Measurements from ENCODE around the gene SLC6A17. TPM values are rescaled to one million over a fixed set of nuclear protein-coding genes. Genes with fewer than 3 reads are reported as not detected.

The SLC6A17 gene
- total and polyA plus RNA-seq, 2 experiments from 2014 or later, result 0.03 to 0.17 TPM

GRCh38 chr1:110135666-110136065 is 14.6 kb upstream of the SLC6A17 start (continued):
- no peak for TF ChIP-seq ETS1 (IDR thresholded peaks at IDR 0.05)
- no peak for TF ChIP-seq NANOG (IDR thresholded peaks at IDR 0.05; ENCODE audit: borderline replicate concordance)

- peaks cover 6% of the 10 kb centered on the region for H3K27me3 Mint-ChIP-seq (ENCODE audit: insufficient read depth, low read depth, poor library complexity)
- no peak overlapping the region for H3K27ac Mint-ChIP-seq
- H3K4me3 Mint-ChIP-seq, result peak overlapping the region; percentile 47
- Histone ChIP-seq H3K4me2 (peak overlapping the region; percentile 46), H3K27me3 (ENCODE audit: insufficient read depth) (no peaks in the 10 kb centered on the region), H3F3A (replicated peaks; ENCODE audit: low read depth) (no peaks in the 10 kb centered on the region), H3K9me2 (ENCODE audit: insufficient read depth) (no peaks in the 10 kb centered on the region), H3K27ac (ENCODE audit: low read depth) (no peak overlapping the region), H3K4me1 (ENCODE audit: insufficient read depth) (peaks cover 15% of the 10 kb centered on the region), H2AFZ (peak overlapping the region; percentile 63), H3K36me3 (ENCODE audit: insufficient read depth) (no peaks in the 10 kb centered on the region), H3K79me2 (replicated peaks; ENCODE audit: insufficient read depth) (no peaks in the 10 kb centered on the region), H4K20me1 (replicated peaks; ENCODE audit: insufficient read depth) (no peaks in the 10 kb centered on the region), H3K4me3 (peak overlapping the region; percentile 5; the same call in 1 of the 2 replicates)
- no peaks in the 10 kb centered on the region for H3K9me3 Mint-ChIP-seq
- peak; percentile 90 for DNase-seq (ENCODE audit: low spot score)
- H3K36me3 Mint-ChIP-seq (ENCODE audit: low read depth), result no peaks in the 10 kb centered on the region
- TF ChIP-seq STAT1 (IDR thresholded peaks at IDR 0.05; ENCODE audit: unreplicated experiment) (no peak), CREB1 (CRISPR knock-in tag; IDR thresholded peaks at IDR 0.05; ENCODE audit: low read depth) (0 out of 2 replicates have a peak, but pooled peaks have one; percentile 31)
- H3K4me1 Mint-ChIP-seq, result peaks cover 26% of the 10 kb centered on the region
- ATAC-seq, result peak; percentile 93
Observed at GRCh38 chr1:110136911-110137310, 13.4 kb upstream of the SLC6A17 start.

- H2AFZ ChIP-seq, result no peak overlapping the region
- peaks cover 11% of the 10 kb centered on the region for H3K27me3 ChIP-seq (ENCODE audit: insufficient read depth)
- no peaks in the 10 kb centered on the region for H3K36me3 Mint-ChIP-seq (ENCODE audit: low read depth)
Observed at GRCh38 chr1:110138956-110139355, 11.3 kb upstream of the SLC6A17 start.

GRCh38 chr1:110144366-110144765 is 5.9 kb upstream of the SLC6A17 start:
- H3K27ac Mint-ChIP-seq, result no peak overlapping the region
- no peak for DNase-seq (ENCODE audit: low spot score)
- no peaks in the 10 kb centered on the region for H3K79me2 ChIP-seq (replicated peaks; ENCODE audit: insufficient read depth)
- H3K4me2 ChIP-seq, result no peak overlapping the region
- peaks cover 62% of the 10 kb centered on the region for H3K27me3 ChIP-seq (ENCODE audit: insufficient read depth)
- no peak overlapping the region for H3K4me3 Mint-ChIP-seq
- no peaks in the 10 kb centered on the region for H3K4me1 ChIP-seq (ENCODE audit: insufficient read depth)
- no peaks in the 10 kb centered on the region; the same call in 2 of the 3 replicates for H3K9me3 Mint-ChIP-seq
- no peaks in the 10 kb centered on the region for H3K36me3 Mint-ChIP-seq (ENCODE audit: low read depth)
- no peaks in the 10 kb centered on the region; the same call in 1 of the 2 replicates for H4K20me1 ChIP-seq (replicated peaks; ENCODE audit: insufficient read depth)
- no peaks in the 10 kb centered on the region for H3K4me1 Mint-ChIP-seq
- H3K36me3 ChIP-seq (ENCODE audit: insufficient read depth), result no peaks in the 10 kb centered on the region
- H3K9me2 ChIP-seq (ENCODE audit: insufficient read depth), result no peaks in the 10 kb centered on the region
- H3K27me3 Mint-ChIP-seq (ENCODE audit: insufficient read depth, low read depth, poor library complexity), result peaks cover 8% of the 10 kb centered on the region
- no peak overlapping the region for H3K27ac ChIP-seq (ENCODE audit: low read depth)
- no peak overlapping the region for H3K4me3 ChIP-seq
- H2AFZ ChIP-seq, result no peak overlapping the region
- no peak for ATAC-seq
- no peaks in the 10 kb centered on the region for H3F3A ChIP-seq (replicated peaks; ENCODE audit: low read depth)
- no peak for TF ChIP-seq EZH2phosphoT487 (IDR thresholded peaks at IDR 0.05; ENCODE audit: unreplicated experiment)
- TF ChIP-seq ZNF462 (CRISPR knock-in tag; IDR thresholded peaks at IDR 0.05), result no peak
- no peak for TF ChIP-seq NANOG (IDR thresholded peaks at IDR 0.05; ENCODE audit: borderline replicate concordance)

More at GRCh38 chr1:110138956-110139355, 11.3 kb upstream of the SLC6A17 start:
- Histone ChIP-seq H3K4me2 (no peak overlapping the region), H3K79me2 (replicated peaks; ENCODE audit: insufficient read depth) (no peaks in the 10 kb centered on the region), H3K36me3 (ENCODE audit: insufficient read depth) (no peaks in the 10 kb centered on the region), H3K27ac (ENCODE audit: low read depth) (no peak overlapping the region), H3K9me2 (ENCODE audit: insufficient read depth) (no peaks in the 10 kb centered on the region), H3K4me1 (ENCODE audit: insufficient read depth) (peaks cover 15% of the 10 kb centered on the region), H3F3A (replicated peaks; ENCODE audit: low read depth) (no peaks in the 10 kb centered on the region), H3K4me3 (no peak overlapping the region), H4K20me1 (replicated peaks; ENCODE audit: insufficient read depth) (no peaks in the 10 kb centered on the region)
- Mint-ChIP-seq H3K9me3 (no peaks in the 10 kb centered on the region), H3K4me1 (peaks cover 26% of the 10 kb centered on the region), H3K27ac (no peak overlapping the region), H3K27me3 (ENCODE audit: insufficient read depth, low read depth, poor library complexity) (peaks cover 3% of the 10 kb centered on the region), H3K4me3 (no peak overlapping the region)
- no peak for DNase-seq (ENCODE audit: low spot score)
- no peak for ATAC-seq
- TF ChIP-seq POLR2AphosphoS5 (IDR thresholded peaks at IDR 0.05; ENCODE audit: low read depth) (no peak), JUNB (IDR thresholded peaks at IDR 0.05; ENCODE audit: unreplicated experiment) (no peak)

All from GM23338 (cell line).